ENCODE measurements around the gene KHDRBS2.

Gene KHDRBS2

GRCh38 chr6:62288974-62289373, 2.9 kb upstream of the KHDRBS2 start:
- no peaks in the 10 kb centered on the region for H3K79me2 ChIP-seq (ENCODE audit: insufficient read depth, low read length)
- H3K9me3 ChIP-seq (ENCODE audit: insufficient read depth, low read depth, low read length): no peaks in the 10 kb centered on the region
- TF ChIP-seq CTCF (conservative IDR thresholded peaks at IDR 0.05; ENCODE audit: low read length) (no peak), EZH2phosphoT487 (IDR thresholded peaks at IDR 0.05; ENCODE audit: borderline replicate concordance) (no peak)
- H4K20me1 ChIP-seq (ENCODE audit: insufficient read depth, low read length, poor library complexity, severe bottlenecking): no peaks in the 10 kb centered on the region
- H3K27me3 ChIP-seq (ENCODE audit: insufficient read depth, low read length, poor library complexity, severe bottlenecking): no peaks in the 10 kb centered on the region
- H2AFZ ChIP-seq (ENCODE audit: low read length): no peak overlapping the region
- no peaks in the 10 kb centered on the region for H3K4me1 ChIP-seq (ENCODE audit: insufficient read depth, low read length, poor library complexity, severe bottlenecking)
- no peak overlapping the region for H3K9ac ChIP-seq (ENCODE audit: low read depth, low read length, poor library complexity, severe bottlenecking)
- H3F3A ChIP-seq (ENCODE audit: low read depth): no peaks in the 10 kb centered on the region
- H3K4me2 ChIP-seq (ENCODE audit: low read depth, low read length, poor library complexity, severe bottlenecking): no peak overlapping the region
- no peaks in the 10 kb centered on the region for H3K36me3 ChIP-seq (ENCODE audit: insufficient read depth, low read length)
- H3K4me3 ChIP-seq (ENCODE audit: low read length, poor library complexity, severe bottlenecking): no peak overlapping the region
- no peaks in the 10 kb centered on the region for H3K9me2 ChIP-seq (replicated peaks; ENCODE audit: low read depth, low read length)

- Histone ChIP-seq H3K36me3 (ENCODE audit: insufficient read depth, low read length) (no peaks in the 10 kb centered on the region), H3F3A (ENCODE audit: low read depth) (no peaks in the 10 kb centered on the region), H3K27me3 (ENCODE audit: insufficient read depth, low read length, poor library complexity, severe bottlenecking) (no peaks in the 10 kb centered on the region), H3K9ac (ENCODE audit: low read depth, low read length, poor library complexity, severe bottlenecking) (no peak overlapping the region), H3K79me2 (ENCODE audit: insufficient read depth, low read length) (no peaks in the 10 kb centered on the region), H2AFZ (ENCODE audit: low read length) (no peak overlapping the region), H3K9me3 (ENCODE audit: insufficient read depth, low read depth, low read length) (no peaks in the 10 kb centered on the region), H4K20me1 (ENCODE audit: insufficient read depth, low read length, poor library complexity, severe bottlenecking) (no peaks in the 10 kb centered on the region), H3K9me2 (replicated peaks; ENCODE audit: low read depth, low read length) (no peaks in the 10 kb centered on the region), H3K4me3 (ENCODE audit: low read length, poor library complexity, severe bottlenecking) (no peak overlapping the region), H3K4me1 (ENCODE audit: insufficient read depth, low read length, poor library complexity, severe bottlenecking) (no peaks in the 10 kb centered on the region), H3K4me2 (ENCODE audit: low read depth, low read length, poor library complexity, severe bottlenecking) (no peak overlapping the region)
- TF ChIP-seq EZH2phosphoT487 (IDR thresholded peaks at IDR 0.05; ENCODE audit: borderline replicate concordance): no peak
- no peak for TF ChIP-seq CTCF (conservative IDR thresholded peaks at IDR 0.05; ENCODE audit: low read length)
Observed at GRCh38 chr6:62288562-62288961, 2.5 kb upstream of the KHDRBS2 start.

- H3K4me2 ChIP-seq (ENCODE audit: low read depth, low read length, poor library complexity, severe bottlenecking): no peak overlapping the region
- H3K4me1 ChIP-seq (ENCODE audit: insufficient read depth, low read length, poor library complexity, severe bottlenecking): no peaks in the 10 kb centered on the region
- H3K9me3 ChIP-seq (ENCODE audit: insufficient read depth, low read depth, low read length): no peaks in the 10 kb centered on the region
- H3K9me2 ChIP-seq (replicated peaks; ENCODE audit: low read depth, low read length): no peaks in the 10 kb centered on the region
- H3F3A ChIP-seq (ENCODE audit: low read depth): no peaks in the 10 kb centered on the region
- no peak overlapping the region for H2AFZ ChIP-seq (ENCODE audit: low read length)
- no peak overlapping the region for H3K4me3 ChIP-seq (ENCODE audit: low read length, poor library complexity, severe bottlenecking)
- no peaks in the 10 kb centered on the region for H3K27me3 ChIP-seq (ENCODE audit: insufficient read depth, low read length, poor library complexity, severe bottlenecking)
- H4K20me1 ChIP-seq (ENCODE audit: insufficient read depth, low read length, poor library complexity, severe bottlenecking): no peaks in the 10 kb centered on the region
- no peaks in the 10 kb centered on the region for H3K79me2 ChIP-seq (ENCODE audit: insufficient read depth, low read length)
- TF ChIP-seq EZH2phosphoT487 (IDR thresholded peaks at IDR 0.05; ENCODE audit: borderline replicate concordance) (no peak), CTCF (conservative IDR thresholded peaks at IDR 0.05; ENCODE audit: low read length) (no peak)
- no peaks in the 10 kb centered on the region for H3K36me3 ChIP-seq (ENCODE audit: insufficient read depth, low read length)
- no peak overlapping the region for H3K9ac ChIP-seq (ENCODE audit: low read depth, low read length, poor library complexity, severe bottlenecking)
Observed at GRCh38 chr6:62286470-62286843, 432 bp upstream of the KHDRBS2 start.
